GM20000 (cell line): Measurements from ENCODE around the gene DCX.

Experiments used
- DNase-seq: peaks from one replicate; pipeline ENCODE4 v3.0.0; 2012; ENCODE audit warnings: low spot score
- TF ChIP-seq, protein P1 (sequence below): IDR thresholded peaks from 2 replicates; pipeline ENCODE4 v1.5.1; 2012; ENCODE audit warnings: mild to moderate bottlenecking, control low read depth; ENCODE audit errors: extremely low read depth, missing control alignments

Gene DCX

DNA sequence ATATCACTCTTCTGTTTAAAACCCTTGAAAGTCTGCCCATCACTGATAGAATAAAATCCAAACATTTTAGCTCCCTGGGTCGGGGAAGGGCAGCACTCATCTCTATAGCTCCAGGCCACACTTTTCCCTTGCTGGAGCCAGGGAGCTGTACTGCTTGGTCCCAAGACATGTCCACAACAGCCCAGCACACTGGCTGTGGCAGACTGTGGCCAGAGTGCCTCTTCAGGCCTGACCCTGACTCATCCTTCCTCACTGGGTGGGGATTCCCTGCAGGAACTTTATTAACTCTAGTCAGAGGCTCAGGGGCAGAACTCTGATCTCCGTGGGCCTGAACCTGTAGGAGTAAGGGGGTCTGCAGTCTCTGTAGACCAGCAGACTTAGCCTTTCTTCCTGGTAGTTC lies 71.9 kb downstream of the DCX start:
- DNase-seq: no peak
- TF ChIP-seq, protein P1, sequence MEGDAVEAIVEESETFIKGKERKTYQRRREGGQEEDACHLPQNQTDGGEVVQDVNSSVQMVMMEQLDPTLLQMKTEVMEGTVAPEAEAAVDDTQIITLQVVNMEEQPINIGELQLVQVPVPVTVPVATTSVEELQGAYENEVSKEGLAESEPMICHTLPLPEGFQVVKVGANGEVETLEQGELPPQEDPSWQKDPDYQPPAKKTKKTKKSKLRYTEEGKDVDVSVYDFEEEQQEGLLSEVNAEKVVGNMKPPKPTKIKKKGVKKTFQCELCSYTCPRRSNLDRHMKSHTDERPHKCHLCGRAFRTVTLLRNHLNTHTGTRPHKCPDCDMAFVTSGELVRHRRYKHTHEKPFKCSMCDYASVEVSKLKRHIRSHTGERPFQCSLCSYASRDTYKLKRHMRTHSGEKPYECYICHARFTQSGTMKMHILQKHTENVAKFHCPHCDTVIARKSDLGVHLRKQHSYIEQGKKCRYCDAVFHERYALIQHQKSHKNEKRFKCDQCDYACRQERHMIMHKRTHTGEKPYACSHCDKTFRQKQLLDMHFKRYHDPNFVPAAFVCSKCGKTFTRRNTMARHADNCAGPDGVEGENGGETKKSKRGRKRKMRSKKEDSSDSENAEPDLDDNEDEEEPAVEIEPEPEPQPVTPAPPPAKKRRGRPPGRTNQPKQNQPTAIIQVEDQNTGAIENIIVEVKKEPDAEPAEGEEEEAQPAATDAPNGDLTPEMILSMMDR: no peak

DNA sequence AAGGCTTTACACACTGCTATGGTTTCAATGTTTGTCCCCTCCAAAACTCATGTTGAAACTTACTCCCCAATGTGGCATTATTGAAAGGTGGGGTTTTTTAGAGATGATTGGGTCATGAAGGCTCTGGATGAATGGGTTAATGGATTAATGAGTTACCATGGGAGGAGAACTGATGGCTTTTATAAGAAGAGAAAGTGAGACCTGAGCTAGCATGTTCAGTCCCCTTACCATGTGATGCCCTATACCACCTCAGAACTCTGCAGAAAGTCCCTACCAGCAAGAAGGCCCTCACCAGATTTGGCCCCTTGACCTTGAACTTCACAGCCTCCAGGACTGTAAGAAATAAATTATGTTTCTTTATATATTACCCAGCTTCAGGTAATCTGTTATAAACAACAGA lies 72.8 kb downstream of the DCX start:
- TF ChIP-seq, protein P1: no peak
- no peak for DNase-seq

DNA sequence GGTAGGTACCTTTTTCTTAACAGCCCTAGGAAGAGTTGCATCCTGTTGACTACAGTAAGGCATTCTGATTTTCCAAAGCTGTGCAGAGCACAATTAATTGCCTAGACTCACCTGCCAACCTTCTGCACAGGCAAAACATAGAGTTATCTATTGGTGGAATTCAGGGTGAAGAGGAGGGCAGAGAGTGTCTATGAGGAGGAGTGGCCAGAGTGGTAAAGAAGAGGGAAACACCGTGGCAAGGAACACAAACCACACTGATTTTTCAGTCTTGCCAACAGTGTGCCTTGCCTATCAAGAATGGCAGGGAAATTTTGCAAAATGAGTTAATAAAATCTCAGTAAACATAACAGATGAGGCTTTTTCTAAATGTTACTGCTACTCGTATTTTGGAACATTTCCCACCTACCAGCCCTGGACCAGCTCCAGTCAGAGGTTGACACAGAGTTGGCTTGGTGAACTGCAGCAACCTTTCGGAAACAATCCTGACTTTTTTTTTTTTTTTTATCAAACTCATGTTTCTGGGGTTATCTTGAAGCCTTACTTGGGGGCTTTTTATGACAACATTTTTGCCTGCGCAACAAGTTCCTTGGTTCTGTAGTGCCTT lies 73.8 kb downstream of the DCX start:
- no peak for DNase-seq
- TF ChIP-seq, protein P1: no peak

DNA sequence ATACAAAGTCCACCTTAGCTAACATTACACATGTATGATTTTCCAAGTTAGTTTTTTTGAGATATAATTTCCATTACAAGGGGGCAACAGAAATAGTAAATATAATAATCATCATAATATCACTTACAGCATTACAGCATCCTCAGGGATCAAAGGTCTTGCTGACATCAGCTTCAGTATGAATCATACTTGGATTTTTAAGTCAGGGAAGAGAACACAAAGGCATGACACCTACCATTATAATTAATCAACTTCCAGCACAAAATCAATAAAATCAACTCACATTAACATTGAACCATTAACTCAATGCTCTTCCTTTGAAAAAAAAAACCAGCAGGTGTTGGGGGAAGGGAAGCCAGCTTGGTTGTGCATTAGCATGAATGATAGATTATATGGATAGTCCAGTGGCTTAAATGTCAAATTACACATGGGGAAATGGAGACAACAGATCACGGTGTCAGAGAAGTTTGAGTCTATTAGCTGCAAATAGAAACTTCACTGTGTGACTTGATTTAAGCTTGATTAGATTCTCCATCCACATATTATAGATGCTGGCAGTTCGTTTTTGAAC lies 74.8 kb downstream of the DCX start:
- TF ChIP-seq, protein P1: no peak
- DNase-seq: no peak

DNA sequence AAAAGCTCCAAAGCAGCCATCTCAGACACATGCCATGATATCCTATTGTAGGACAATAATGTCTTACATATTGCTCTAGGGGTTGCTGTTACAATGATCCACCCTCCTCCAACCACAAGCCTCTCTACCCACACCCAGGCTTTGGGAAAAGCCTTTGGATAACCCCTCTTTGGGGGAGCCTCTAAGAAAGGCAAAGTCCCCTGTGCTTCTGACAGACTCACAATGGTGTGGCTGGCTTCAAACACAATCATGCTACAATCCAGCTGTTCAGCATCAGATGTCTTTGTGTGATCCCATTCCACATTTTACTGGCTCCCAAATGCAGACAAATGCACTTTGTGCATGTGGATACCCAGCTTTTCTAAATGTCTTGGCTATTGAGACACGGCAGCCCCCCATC lies 75.9 kb downstream of the DCX start:
- DNase-seq: no peak
- TF ChIP-seq, protein P1: no peak

DNA sequence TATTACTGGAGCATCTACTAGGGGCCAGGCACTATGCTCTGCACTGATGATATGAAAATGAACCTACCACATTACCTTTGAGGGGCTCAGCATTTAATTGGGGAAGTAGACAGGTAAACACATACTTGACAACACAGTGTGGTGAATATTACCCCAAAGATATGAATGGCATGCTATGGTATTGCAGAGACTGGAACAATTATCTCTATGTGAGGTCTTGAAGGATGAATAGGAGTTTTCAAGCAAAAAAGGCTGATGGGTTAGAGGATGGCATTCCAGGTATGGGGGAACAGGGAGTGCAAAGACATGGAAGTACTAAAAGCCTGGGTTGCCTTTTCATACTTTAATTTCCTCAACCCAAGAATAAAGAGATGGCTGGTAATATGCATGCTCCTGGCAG lies 82.6 kb downstream of the DCX start:
- TF ChIP-seq, protein P1: no peak
- DNase-seq: no peak

DNA sequence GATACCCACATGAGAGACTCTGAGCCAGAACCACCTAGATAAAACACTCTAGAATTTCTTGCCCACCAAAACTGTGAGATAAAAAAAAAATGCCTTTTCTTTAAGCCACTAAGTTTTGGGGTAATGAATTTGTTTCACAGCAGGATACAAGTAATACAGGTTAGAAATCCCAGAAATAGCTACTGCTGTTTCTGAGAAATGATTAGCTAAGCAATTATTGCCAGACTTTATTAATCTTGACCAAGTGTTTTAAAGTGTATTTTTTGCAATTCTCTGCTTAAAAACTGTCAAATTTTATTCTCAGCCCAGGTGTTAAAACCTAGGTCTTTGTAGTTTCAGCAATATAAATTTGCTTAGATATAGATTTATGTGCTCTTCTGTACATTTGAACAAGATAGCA lies 83.1 kb downstream of the DCX start:
- no peak for DNase-seq
- TF ChIP-seq, protein P1: no peak
